GM10266 (cell line): ENCODE data around the gene ENHO.

Source experiments
- DNase-seq: peaks from one replicate; pipeline ENCODE4 v3.0.0; 2012; ENCODE audit errors: extremely low spot score
- CTCF ChIP-seq: IDR thresholded peaks from 2 replicates; pipeline ENCODE4 v1.5.1; 2012; ENCODE audit warnings: mild to moderate bottlenecking, low read depth; ENCODE audit not compliant: control insufficient read depth, insufficient read depth; ENCODE audit errors: missing control alignments

The ENHO gene

DNA sequence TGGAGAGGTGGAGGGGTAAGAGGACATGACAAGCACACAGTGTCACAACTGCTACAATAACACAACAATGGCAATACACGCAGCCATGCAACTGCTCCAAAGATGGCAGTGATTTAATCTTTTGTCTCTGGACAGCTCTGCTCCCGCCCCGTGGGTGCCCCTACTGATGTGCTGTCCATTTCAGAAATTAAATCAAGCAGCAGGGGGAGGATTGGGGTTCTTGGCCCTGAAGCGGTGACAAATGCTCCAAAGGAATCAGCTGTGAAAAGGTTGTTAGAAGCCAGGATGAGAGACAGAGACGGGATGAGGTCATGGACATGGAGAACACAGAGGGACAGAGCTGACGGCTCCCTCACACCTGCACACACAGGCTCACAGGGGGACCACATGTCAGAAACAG, 44.2 kb upstream of the ENHO start:
- no peak for DNase-seq
- TF ChIP-seq CTCF: no peak

GRCh38 chr9:34566322-34566721, 43.5 kb upstream of the ENHO start:
- no peak for TF ChIP-seq CTCF
- no peak for DNase-seq

GRCh38 chr9:34565856-34566255, 43.1 kb upstream of the ENHO start:
- no peak for TF ChIP-seq CTCF
- no peak for DNase-seq

DNA sequence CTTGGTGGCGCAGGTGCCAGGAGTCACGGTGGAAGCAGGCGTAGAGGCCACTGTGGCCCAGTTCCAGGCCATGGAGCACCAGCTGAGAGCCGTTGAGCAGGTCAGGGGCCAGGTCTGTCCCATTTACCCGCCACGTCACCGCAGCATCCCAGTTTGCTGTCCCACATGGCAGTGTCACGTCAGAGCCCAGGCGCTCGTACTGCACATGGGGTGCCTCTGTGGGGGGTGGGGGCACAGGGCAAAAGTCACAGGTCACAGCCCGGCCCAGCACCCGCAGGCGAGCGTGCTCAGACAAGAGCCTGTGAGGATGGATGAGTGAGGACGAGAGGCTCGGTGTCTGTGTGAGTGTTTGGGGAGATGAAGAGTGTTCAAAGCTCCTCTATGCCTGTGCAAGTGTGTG, 41.8 kb upstream of the ENHO start:
- TF ChIP-seq CTCF: no peak
- no peak for DNase-seq

- no peak for TF ChIP-seq CTCF
- DNase-seq: no peak
These were observed 40.5 kb upstream of the ENHO start for GRCh38 chr9:34563262-34563661.

- DNase-seq: no peak
- TF ChIP-seq CTCF: peak; percentile 43
These were observed 39.5 kb upstream of the ENHO start for GRCh38 chr9:34562135-34562745.

GRCh38 chr9:34560599-34561214, 37.9 kb upstream of the ENHO start:
- TF ChIP-seq CTCF: no peak
- DNase-seq: no peak
